T-helper 1 cell treated with Interleukin-12 subunit alpha and Interleukin-12 subunit beta and Interleukin-4 antibody, amounts not matched to agents 30 μg/mL and 1 μg/mL, for 36 hours (primary cell): ENCODE results near the gene LAMA4.

Experiments used
- H3K27ac Mint-ChIP-seq: one replicate; pipeline ENCODE4 v1.8.0; 2021; ENCODE audit warnings: mild to moderate bottlenecking, mixed read lengths
- H3K27me3 Mint-ChIP-seq: one replicate; pipeline ENCODE4 v1.8.0; 2021; ENCODE audit warnings: low read depth, mixed read lengths
- H3K36me3 Mint-ChIP-seq: one replicate; pipeline ENCODE4 v1.8.0; 2021; ENCODE audit warnings: low read depth, mixed read lengths
- H3K4me1 Mint-ChIP-seq: one replicate; pipeline ENCODE4 v1.8.0; 2021; ENCODE audit warnings: low read depth, mixed read lengths
- H3K4me3 Mint-ChIP-seq: one replicate; pipeline ENCODE4 v1.8.0; 2021; ENCODE audit warnings: mild to moderate bottlenecking, moderate library complexity, mixed read lengths
- H3K9me3 Mint-ChIP-seq: one replicate; pipeline ENCODE4 v1.8.0; 2021; ENCODE audit warnings: mixed read lengths

Gene LAMA4

DNA sequence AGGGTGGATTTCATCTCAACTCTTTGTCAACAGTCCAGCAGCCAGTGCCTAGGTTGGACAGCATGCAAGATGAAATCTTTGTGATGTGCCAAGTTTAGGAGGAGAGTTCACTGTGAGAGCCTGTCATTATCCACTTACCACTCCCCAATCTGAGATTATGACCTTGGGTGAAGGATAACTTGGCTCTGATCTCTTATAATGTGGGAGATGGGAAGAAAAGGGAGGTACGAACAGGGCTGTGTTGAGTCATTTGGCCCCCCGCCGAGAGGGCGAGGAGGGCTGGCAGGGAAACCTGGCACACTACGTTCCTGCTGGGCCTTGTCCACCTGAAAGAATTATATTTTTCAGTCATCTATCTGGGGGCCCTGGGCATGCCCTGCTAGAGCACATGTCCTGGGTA, 35.8 kb downstream of the LAMA4 start:
- Mint-ChIP-seq H3K4me1 (no peaks in the 10 kb centered on the region), H3K9me3 (no peaks in the 10 kb centered on the region), H3K27ac (no peak overlapping the region), H3K4me3 (no peak overlapping the region), H3K27me3 (peaks cover 25% of the 10 kb centered on the region), H3K36me3 (no peaks in the 10 kb centered on the region)

DNA sequence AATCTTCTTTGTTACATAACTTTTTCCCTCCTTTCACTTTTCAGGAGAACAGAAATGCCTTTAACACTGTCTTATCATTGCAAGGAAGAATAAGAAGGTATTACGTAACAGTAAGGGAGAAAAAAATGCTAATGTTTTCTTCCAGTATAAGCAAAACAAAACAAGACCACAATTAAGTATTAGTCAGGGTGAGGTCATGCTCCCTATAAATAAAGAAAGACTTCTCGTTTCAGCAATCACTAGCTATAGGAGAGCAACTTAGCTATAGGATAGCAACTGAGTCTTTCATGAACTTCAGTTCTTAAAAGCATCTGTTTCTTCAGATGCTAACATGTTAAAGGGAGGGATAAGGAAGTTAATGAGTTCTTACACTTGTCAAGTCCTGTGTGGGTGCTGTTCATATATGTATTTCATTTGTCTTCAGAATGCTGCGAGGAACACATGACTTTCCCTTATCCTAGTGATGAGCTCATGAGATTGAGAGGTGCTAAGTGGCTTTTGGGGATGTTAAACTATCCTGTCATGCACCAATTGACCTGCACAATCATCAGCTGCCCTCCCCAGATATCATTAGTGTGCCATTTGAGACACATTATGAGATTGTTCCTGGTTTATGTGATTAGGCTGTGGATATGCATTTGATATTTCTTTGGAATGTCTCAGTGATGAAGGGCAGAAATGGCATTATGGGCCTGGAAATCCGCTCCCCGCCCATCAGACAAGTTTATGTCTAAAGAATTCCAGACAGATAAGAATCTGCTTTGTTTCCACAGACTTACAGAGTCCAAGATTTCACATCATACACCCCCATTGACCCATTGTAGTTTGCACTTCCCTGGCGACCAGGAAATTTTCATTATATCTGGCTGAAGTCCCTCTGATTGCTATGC, 37.5 kb downstream of the LAMA4 start:
- H3K27me3 Mint-ChIP-seq, result peaks cover 27% of the 10 kb centered on the region
- no peaks in the 10 kb centered on the region for H3K4me1 Mint-ChIP-seq
- H3K36me3 Mint-ChIP-seq, result no peaks in the 10 kb centered on the region
- H3K4me3 Mint-ChIP-seq, result no peak overlapping the region
- no peaks in the 10 kb centered on the region for H3K9me3 Mint-ChIP-seq
- no peak overlapping the region for H3K27ac Mint-ChIP-seq

DNA sequence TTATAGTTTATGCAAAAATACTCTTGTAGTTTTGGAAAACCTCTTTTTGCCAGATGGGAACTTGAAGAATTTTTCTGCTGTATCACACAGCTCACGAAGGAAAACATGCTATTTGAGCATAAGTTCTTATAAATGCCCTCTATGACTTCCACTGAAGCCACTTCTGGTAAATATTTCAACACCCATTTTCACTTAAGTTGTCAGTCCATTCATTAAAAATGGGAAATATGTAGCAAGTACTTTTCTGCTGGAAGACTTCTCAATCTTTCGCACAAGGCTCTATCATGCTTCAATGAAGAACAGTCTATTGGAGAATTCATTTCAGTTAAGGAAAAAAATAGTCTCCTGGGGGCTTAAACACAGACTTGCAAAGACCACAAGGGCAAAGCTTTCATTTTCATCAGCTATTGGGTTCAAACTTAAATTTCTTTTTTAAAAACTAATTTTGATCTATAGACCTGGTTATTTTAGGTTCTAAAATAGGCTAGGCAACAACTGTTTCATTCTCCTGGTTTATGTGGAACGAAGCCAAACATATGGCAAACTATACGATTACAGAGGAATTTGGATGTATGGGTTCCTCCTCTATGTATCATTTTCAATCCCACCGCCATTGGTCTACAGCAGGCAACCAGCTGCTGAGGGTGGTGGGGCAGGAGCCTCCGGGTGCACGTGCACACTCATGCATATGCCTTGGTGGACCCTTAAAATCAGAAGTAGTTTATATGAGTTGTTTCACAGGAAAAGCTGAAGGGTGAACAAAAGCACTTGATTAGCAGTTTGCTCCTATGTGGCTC, 38.7 kb downstream of the LAMA4 start:
- Mint-ChIP-seq H3K4me3 (no peak overlapping the region), H3K4me1 (no peaks in the 10 kb centered on the region), H3K27ac (no peak overlapping the region), H3K36me3 (no peaks in the 10 kb centered on the region), H3K27me3 (peaks cover 25% of the 10 kb centered on the region), H3K9me3 (no peaks in the 10 kb centered on the region)

DNA sequence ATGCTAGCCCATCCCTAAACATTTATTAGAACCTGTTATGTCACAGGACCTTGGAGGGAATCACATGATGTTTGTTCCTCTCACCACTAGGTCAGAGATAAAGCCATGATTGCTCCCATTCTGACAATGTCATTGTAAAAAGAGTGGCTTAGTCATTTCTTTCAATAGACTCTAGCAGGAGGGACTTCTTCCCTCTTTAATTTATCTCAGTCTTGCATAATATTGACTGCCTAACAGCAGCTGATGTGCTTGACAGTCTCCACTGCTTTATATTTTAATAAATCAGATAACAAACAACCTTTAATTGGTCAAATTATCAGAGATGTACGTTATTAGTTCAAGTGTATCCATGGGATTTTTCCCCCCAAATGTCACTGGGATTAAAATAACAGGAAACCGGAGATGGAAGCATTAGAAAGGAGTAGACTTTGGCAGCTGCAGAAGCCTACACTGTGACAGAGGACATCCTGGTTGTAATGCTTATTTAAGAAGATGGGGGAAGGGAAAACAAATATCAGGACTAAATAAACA, 39.6 kb downstream of the LAMA4 start:
- Mint-ChIP-seq H3K4me3 (no peak overlapping the region), H3K9me3 (peaks cover 4% of the 10 kb centered on the region), H3K4me1 (no peaks in the 10 kb centered on the region), H3K27ac (no peak overlapping the region), H3K36me3 (no peaks in the 10 kb centered on the region), H3K27me3 (peaks cover 22% of the 10 kb centered on the region)

DNA sequence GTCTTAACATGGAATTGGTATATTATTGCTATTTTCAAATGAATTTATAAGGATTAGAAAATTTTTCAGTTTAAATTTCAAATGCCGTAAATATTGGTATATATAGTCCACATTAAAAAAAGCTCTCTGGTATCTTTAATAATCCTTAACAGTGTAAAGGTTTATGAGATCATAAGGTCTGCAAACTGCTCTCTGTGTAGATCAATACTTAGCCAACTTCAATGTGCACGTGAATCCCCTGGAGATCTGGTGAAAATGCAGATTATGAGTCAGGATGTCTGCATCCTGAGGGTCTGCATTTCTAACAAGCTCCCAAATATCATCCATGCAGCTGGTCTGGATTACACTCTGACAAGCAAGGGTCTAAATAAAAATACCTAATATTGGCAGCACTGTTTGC, 43.5 kb downstream of the LAMA4 start:
- Mint-ChIP-seq H3K9me3 (peaks cover 7% of the 10 kb centered on the region), H3K36me3 (no peaks in the 10 kb centered on the region), H3K27me3 (peaks cover 14% of the 10 kb centered on the region), H3K4me3 (no peak overlapping the region), H3K4me1 (no peaks in the 10 kb centered on the region), H3K27ac (no peak overlapping the region)

DNA sequence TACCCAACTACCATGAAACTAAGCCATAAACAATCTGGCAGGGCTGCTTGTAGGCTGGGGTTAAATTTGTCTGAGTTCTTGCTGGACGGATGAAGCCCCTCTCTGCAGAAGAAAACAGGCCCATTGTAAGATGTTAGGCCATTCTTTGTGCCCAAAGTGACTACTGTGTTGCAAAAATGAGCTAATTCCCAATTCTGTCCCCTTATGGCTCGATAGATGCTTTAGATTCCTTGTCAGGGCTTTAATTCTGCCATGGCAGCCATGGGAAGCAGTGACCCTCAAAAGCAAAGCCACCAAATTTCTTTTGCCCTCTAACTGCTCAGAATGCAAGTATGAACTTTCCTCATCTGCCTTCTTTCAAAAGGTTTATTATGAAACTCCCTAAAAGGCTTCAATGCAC, 45.2 kb downstream of the LAMA4 start:
- H3K27ac Mint-ChIP-seq, result no peak overlapping the region
- peaks cover 18% of the 10 kb centered on the region for H3K27me3 Mint-ChIP-seq
- no peaks in the 10 kb centered on the region for H3K36me3 Mint-ChIP-seq

DNA sequence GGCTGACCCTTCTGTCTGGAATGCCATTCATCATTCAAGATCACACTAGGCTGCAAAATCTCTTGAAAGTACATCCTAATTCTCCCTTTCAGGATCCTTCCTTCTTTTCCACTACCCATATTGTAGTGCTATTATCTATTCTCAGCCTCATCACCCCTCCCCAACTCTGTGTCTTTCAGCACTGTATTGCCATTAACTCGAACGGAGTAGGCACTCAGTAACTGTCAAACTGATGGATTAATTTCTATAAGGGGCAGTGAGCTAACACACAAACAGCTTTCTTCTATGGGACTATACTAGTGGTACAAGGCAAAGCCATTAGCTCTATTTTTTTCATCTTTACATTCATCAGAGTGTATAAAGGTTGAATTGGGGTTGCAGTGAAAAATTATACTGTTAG, 46.6 kb downstream of the LAMA4 start:
- H3K27ac Mint-ChIP-seq, result no peak overlapping the region
- H3K9me3 Mint-ChIP-seq, result peaks cover 7% of the 10 kb centered on the region
- no peaks in the 10 kb centered on the region for H3K36me3 Mint-ChIP-seq
- H3K27me3 Mint-ChIP-seq, result peaks cover 14% of the 10 kb centered on the region
- peaks cover 12% of the 10 kb centered on the region for H3K4me1 Mint-ChIP-seq
- H3K4me3 Mint-ChIP-seq, result no peak overlapping the region

More for the DNA sequence above, 45.2 kb downstream of the LAMA4 start:
- peaks cover 7% of the 10 kb centered on the region for H3K9me3 Mint-ChIP-seq
- H3K4me3 Mint-ChIP-seq, result no peak overlapping the region
- H3K4me1 Mint-ChIP-seq, result peaks cover under 1% of the 10 kb centered on the region

DNA sequence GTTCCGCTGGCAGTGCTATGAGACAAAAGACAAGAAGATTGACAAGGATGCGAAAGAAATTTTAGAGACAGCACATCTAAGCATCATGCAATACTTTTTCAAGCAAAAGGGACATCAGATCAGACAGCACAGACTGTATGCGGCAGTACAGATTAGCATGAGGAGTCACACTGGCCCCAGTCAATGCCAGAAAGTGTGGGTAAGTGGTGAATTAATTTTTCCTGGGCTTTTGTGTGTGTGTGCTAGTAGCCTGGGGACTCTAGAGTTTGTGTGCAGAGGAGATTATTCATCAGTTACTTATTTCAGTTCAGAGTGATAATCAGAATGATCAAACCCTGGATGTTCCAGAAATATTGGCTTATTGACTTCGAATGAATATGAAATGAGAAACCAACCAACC, 47.2 kb downstream of the LAMA4 start:
- H3K27ac Mint-ChIP-seq, result no peak overlapping the region
- H3K27me3 Mint-ChIP-seq, result peaks cover 14% of the 10 kb centered on the region
- no peak overlapping the region for H3K4me3 Mint-ChIP-seq
- H3K9me3 Mint-ChIP-seq, result peaks cover 7% of the 10 kb centered on the region
- no peaks in the 10 kb centered on the region for H3K36me3 Mint-ChIP-seq
- peaks cover 12% of the 10 kb centered on the region for H3K4me1 Mint-ChIP-seq

DNA sequence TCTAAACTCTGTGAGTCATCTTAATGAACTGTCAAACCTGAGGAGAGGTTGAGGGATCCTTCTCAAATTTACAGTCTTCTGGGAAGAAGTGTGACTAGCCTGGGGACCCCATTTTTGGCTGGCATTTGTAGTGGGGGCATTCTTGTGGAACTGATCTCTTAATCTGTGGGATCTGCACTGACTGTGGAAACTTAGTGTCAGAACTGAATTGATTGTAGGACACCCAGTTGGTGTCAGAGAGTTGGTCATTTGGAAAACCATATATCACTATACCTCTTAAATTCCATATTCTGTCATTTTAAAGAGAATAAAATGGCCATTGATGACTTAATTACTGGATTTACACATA, 48.3 kb downstream of the LAMA4 start:
- Mint-ChIP-seq H3K27ac (no peak overlapping the region), H3K4me1 (peaks cover 12% of the 10 kb centered on the region), H3K9me3 (peaks cover 7% of the 10 kb centered on the region), H3K36me3 (no peaks in the 10 kb centered on the region), H3K4me3 (no peak overlapping the region), H3K27me3 (peaks cover 8% of the 10 kb centered on the region)

DNA sequence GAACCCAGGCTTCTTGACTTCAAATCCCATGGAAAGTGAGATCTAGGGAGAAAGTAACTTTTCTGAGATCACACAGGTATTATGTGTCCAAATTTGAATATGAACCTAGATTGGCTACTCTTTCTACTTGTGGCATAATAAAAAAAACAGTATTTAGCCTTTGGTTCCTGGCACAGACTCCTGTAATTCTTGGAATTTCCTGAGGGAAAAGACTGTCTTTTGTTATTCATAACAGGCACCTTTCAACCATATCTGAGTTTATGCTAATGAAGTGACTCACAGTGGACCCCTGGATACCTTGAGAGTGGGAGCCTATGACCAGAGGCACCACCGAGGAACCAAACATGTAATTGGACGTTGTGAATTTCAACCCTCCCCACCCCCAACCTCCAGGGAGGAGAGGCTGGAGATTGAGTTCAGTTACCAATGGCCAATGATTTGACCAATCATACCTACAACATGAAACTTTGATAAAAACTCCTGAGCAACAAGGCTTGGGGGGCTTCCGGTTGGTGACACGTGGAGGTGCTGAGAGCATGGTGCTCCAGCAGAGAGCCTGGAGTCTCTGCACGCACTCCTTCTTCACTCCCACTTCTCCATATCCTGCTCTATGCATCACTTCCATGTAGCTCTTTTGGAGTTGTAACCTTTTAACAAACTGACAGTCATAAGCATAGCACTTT, 48.8 kb downstream of the LAMA4 start:
- peaks cover 7% of the 10 kb centered on the region for H3K9me3 Mint-ChIP-seq
- peaks cover 8% of the 10 kb centered on the region for H3K27me3 Mint-ChIP-seq
- no peak overlapping the region for H3K27ac Mint-ChIP-seq
- no peaks in the 10 kb centered on the region for H3K36me3 Mint-ChIP-seq
- peaks cover 12% of the 10 kb centered on the region for H3K4me1 Mint-ChIP-seq
- H3K4me3 Mint-ChIP-seq, result no peak overlapping the region

DNA sequence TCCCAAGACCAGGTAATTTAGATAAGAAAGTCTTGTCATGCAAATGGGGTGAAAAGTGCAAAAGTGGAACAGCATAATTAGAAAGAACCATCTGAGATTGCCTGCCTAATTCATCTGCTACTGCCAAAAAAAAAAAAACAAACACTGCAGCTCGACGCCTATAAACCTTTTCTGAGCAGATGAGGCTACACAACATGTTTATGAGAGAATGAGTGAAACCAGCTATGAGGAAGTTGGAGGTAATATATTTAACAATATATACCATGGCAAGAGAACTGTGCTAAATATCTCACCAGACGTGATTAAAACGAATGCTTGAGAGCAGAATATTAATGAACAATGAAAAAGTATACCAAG, 50.0 kb downstream of the LAMA4 start:
- H3K4me1 Mint-ChIP-seq, result peaks cover 12% of the 10 kb centered on the region
- H3K27ac Mint-ChIP-seq, result no peak overlapping the region
- H3K9me3 Mint-ChIP-seq, result peaks cover 5% of the 10 kb centered on the region
- H3K4me3 Mint-ChIP-seq, result no peak overlapping the region
- no peaks in the 10 kb centered on the region for H3K36me3 Mint-ChIP-seq
- H3K27me3 Mint-ChIP-seq, result peaks cover 5% of the 10 kb centered on the region

DNA sequence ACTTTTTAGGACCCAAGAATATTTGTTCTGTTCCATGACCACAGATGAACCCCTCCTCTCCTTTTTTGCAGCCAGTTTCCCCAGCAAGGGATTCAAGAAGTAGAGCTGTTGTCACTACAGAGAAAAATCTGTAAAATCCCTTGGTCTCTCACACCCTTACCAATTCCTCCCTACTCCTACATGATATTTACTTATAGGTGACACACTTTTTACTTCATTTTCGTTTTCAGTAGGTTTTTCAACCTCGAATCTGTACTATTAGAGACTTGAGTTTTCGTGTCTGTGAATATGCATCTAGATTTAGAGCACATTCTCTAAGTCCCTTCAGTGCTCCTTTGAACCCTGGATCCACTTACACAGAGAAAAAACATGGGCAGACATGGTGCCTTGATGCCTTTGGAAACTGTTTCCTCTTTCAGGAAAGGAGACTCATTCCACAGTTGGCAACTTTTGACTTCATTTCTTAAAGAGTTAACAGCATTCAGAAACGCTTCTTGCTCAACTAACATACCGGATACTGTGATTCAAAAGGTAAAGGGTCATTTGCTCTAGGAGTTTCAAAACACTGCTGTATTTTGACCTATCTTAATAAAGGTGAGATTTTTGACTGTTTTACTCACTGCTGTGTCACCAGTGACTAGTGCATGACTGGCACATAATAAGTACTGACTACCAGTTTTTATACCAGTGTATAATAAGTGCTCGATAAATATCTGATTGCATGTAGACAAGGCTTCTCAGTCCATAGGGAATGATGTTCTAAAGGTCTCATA, 50.6 kb downstream of the LAMA4 start:
- no peaks in the 10 kb centered on the region for H3K36me3 Mint-ChIP-seq
- H3K4me1 Mint-ChIP-seq, result peaks cover 12% of the 10 kb centered on the region
- peaks cover 5% of the 10 kb centered on the region for H3K9me3 Mint-ChIP-seq
- H3K27me3 Mint-ChIP-seq, result peaks cover 5% of the 10 kb centered on the region
- H3K27ac Mint-ChIP-seq, result peak overlapping the region; percentile 75
- H3K4me3 Mint-ChIP-seq, result peak overlapping the region; percentile 67

DNA sequence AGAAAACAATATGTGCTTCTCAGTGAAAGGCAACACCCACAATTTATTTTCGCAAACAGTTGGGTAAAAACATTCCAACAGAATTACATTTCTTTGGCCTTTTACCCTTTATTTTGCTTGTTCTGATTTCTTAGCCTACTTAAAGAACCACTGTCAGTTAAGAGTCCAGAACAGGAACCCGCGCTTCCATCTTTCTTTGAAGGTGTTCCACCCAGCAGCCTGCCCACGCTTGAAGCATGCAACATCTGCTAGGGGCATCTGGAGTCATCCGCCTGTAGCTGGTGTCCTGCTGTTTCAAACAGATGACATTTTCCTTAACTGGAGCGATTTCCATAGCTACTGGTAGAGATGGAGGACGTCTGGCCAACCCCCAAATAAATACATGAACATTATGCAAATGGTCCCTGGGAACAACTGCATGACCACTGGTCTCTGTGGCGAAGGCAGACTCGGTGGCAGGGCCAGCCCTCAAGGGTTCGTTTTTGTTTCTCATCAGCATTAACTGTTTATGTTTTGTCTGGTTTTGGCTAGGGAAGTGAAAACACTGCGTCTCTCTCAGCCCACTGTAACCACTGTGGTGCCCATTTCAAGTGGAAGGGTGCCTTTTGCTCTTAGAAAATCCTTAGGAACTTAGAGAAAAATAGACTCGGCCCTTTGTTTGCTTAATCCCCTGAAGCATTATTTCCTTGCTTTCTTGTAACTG, 51.6 kb downstream of the LAMA4 start:
- Mint-ChIP-seq H3K27ac (no peak overlapping the region), H3K27me3 (peaks cover 5% of the 10 kb centered on the region), H3K4me1 (peaks cover 12% of the 10 kb centered on the region), H3K4me3 (no peak overlapping the region), H3K9me3 (peaks cover 5% of the 10 kb centered on the region), H3K36me3 (no peaks in the 10 kb centered on the region)
